Vagina (tissue), 2 donors: ENCODE data around the gene MSH3. TPM values are rescaled to one million over a fixed set of nuclear protein-coding genes. Genes with fewer than 3 reads are reported as not detected.

Experiments used
- DNase-seq, 2 donors: peaks; one replicate each; pipeline ENCODE4 v3.0.0-alpha.2; 2017; ENCODE audit errors: extremely low spot score in 2 of 2
- H3K27ac ChIP-seq: fragments of 200-600 bp; sonication (generic); one replicate; pipeline ENCODE4 v1.5.1; 2019
- H3K27me3 ChIP-seq: fragments of 200-600 bp; sonication (generic); one replicate; pipeline ENCODE4 v1.5.1; 2019
- H3K36me3 ChIP-seq, 2 donors: fragments of 200-600 bp; sonication (generic); one replicate each; pipeline ENCODE4 v1.5.1; 2017 to 2019
- H3K4me1 ChIP-seq: fragments of 200-600 bp; sonication (generic); one replicate; pipeline ENCODE4 v1.5.1; 2019
- H3K4me3 ChIP-seq, 2 donors: fragments of 200-600 bp; sonication (generic); 1 replicate in 1 of 2; 2 replicates in 1 of 2; pipeline ENCODE4 v1.5.1; 2016 to 2019
- H3K9me3 ChIP-seq: fragments of 200-600 bp; sonication (generic); one replicate; pipeline ENCODE4 v1.5.1; 2019
- CTCF ChIP-seq, 3 experiments: fragments of 450-650 bp in 2 of 3; fragments of 200-600 bp in 1 of 3; sonication (generic) in 1 of 3; IDR thresholded peaks; one replicate each; pipeline ENCODE4 v1.5.1; 2017 to 2019; ENCODE audit warnings: antibody characterized with exemption in 3 of 3, mild to moderate bottlenecking in 2 of 3, moderate library complexity in 2 of 3
- POLR2A ChIP-seq, 2 donors: fragments of 450-650 bp; IDR thresholded peaks; one replicate each; pipeline ENCODE4 v1.6.1; 2017; ENCODE audit warnings: antibody characterized with exemption in 2 of 2, mild to moderate bottlenecking in 2 of 2, moderate library complexity in 2 of 2
- POLR2AphosphoS5 ChIP-seq, 2 donors: sonication (generic); formaldehyde crosslinking; IDR thresholded peaks; one replicate each; pipeline ENCODE4 v1.9.0; 2017; ENCODE audit warnings: antibody characterized with exemption in 2 of 2, mild to moderate bottlenecking in 2 of 2, low read depth in 1 of 2; ENCODE audit not compliant: insufficient read depth in 1 of 2
- intact Hi-C: fragments of 100-400 bp; cut with DNase I; formaldehyde crosslinking; loops from one replicate; pipeline ENCODE4 v1.15.1; 2023
- total RNA-seq: library from RNA; depleted of rRNA; stranded (reverse); fragments of >200 nt; gene quantifications from one replicate; pipeline ENCODE4 v1.2.3, GENCODE V29; 2016

The MSH3 gene
- total RNA-seq, 1 donor from 2014 or later: 30.0 TPM

- Histone ChIP-seq H3K36me3 (peaks cover 0 to 5% of the 10 kb centered on the region in 2 donors), H3K9me3 (no peaks in the 10 kb centered on the region), H3K4me3 (no peak overlapping the region), H3K27ac (no peak overlapping the region), H3K27me3 (no peaks in the 10 kb centered on the region), H3K4me1 (no peaks in the 10 kb centered on the region)
- no peak for DNase-seq
- intact Hi-C loops: no loop called here
- TF ChIP-seq POLR2AphosphoS5 (IDR thresholded peaks at IDR 0.05; ENCODE audit: insufficient read depth in 1 of 2, low read depth in 1 of 2) (no peak), POLR2A (IDR thresholded peaks at IDR 0.05) (no peak), CTCF (IDR thresholded peaks at IDR 0.05) (no peak)
Observed at GRCh38 chr5:80864706-80865435, 210.4 kb downstream of the MSH3 start.

- H3K9me3 ChIP-seq: no peaks in the 10 kb centered on the region
- intact Hi-C loops: no loop called here
- no peak overlapping the region for H3K27ac ChIP-seq
- H3K4me1 ChIP-seq: no peaks in the 10 kb centered on the region
- TF ChIP-seq POLR2AphosphoS5 (IDR thresholded peaks at IDR 0.05; ENCODE audit: insufficient read depth in 1 of 2, low read depth in 1 of 2) (no peak), CTCF (IDR thresholded peaks at IDR 0.05) (no peak), POLR2A (IDR thresholded peaks at IDR 0.05) (no peak)
- no peak overlapping the region for H3K4me3 ChIP-seq
- no peaks in the 10 kb centered on the region for H3K27me3 ChIP-seq
- DNase-seq: no peak
- H3K36me3 ChIP-seq: peaks cover 0 to 5% of the 10 kb centered on the region in 2 donors
Observed at GRCh38 chr5:80865551-80865950, 211.1 kb downstream of the MSH3 start.

DNA sequence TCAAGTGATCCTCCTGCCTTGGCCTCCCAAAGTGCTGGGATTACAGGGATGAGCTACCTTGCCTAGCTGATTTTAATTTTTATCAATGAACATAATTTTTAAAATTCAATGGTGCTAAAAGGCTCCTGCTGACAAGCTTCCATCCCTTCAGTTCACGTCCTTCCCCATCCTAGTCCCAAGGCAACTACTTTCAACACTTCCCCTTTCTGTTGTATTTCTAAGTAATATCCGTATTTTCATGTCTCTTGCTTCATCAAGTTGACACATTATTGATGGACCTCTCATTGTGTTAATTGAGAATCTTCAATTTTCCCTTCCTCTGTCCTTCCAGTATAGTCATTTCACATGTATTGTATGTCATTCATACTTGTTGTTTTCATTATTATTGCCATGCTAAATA is 211.9 kb downstream of the MSH3 start:
- no peak overlapping the region for H3K27ac ChIP-seq
- no peaks in the 10 kb centered on the region for H3K4me1 ChIP-seq
- intact Hi-C loops: no loop called here
- TF ChIP-seq POLR2A (IDR thresholded peaks at IDR 0.05) (no peak), POLR2AphosphoS5 (IDR thresholded peaks at IDR 0.05; ENCODE audit: insufficient read depth in 1 of 2, low read depth in 1 of 2) (no peak), CTCF (IDR thresholded peaks at IDR 0.05) (no peak)
- no peaks in the 10 kb centered on the region for H3K27me3 ChIP-seq
- DNase-seq: no peak
- H3K36me3 ChIP-seq: peaks cover 0 to 5% of the 10 kb centered on the region in 2 donors
- H3K9me3 ChIP-seq: no peaks in the 10 kb centered on the region
- H3K4me3 ChIP-seq: no peak overlapping the region

DNA sequence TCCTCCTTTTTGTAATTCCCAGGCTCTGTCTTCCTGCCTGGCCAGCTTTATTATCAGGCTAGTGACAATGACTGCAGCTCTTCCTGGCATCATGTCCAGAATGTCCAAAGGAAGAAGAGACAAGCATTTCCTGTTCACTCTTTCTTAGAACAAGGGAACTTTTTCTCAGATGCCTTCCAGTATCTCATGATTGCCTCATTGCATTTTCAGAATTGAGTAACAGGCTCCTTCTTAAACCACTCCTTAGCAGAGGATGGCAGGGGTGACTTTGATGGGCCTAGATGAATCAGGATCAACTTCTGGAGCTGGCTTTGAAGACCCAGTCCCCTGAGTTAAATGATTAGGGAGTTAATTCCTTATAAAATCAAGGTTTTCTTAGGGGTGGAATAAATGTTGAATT is 212.8 kb downstream of the MSH3 start:
- intact Hi-C loops: no loop called here
- no peaks in the 10 kb centered on the region for H3K4me1 ChIP-seq
- no peaks in the 10 kb centered on the region for H3K27me3 ChIP-seq
- no peak for DNase-seq
- TF ChIP-seq POLR2AphosphoS5 (IDR thresholded peaks at IDR 0.05; ENCODE audit: insufficient read depth in 1 of 2, low read depth in 1 of 2) (no peak), POLR2A (IDR thresholded peaks at IDR 0.05) (no peak), CTCF (IDR thresholded peaks at IDR 0.05) (no peak)
- no peaks in the 10 kb centered on the region for H3K9me3 ChIP-seq
- peaks cover 0 to 8% of the 10 kb centered on the region in 2 donors for H3K36me3 ChIP-seq
- no peak overlapping the region for H3K4me3 ChIP-seq
- no peak overlapping the region for H3K27ac ChIP-seq

DNA sequence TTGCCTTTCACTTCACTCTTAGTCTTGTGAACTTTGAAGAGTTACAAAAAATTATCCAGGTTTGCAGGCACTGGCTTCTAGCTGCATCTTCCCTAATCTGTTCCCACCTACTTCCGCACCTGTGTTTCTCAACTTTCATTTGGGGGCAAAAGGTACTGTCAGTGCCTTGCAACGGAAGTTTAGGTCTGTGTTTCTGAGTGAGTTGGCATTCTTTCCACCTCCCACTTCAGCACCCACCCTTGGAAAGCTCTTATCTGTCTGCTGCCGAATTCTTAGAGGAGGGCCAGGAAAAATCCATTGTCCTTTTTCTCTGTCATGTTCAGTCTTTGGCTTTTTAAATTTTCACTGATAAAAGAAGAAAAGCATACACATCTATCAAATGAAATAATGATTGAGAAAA is 216.0 kb downstream of the MSH3 start:
- no peaks in the 10 kb centered on the region for H3K9me3 ChIP-seq
- H3K27ac ChIP-seq: no peak overlapping the region
- peaks cover 0 to 10% of the 10 kb centered on the region in 2 donors for H3K36me3 ChIP-seq
- no peak for TF ChIP-seq POLR2AphosphoS5 (IDR thresholded peaks at IDR 0.05; ENCODE audit: insufficient read depth in 1 of 2, low read depth in 1 of 2)
- no peak for TF ChIP-seq POLR2A (IDR thresholded peaks at IDR 0.05)
- no peak for TF ChIP-seq CTCF (IDR thresholded peaks at IDR 0.05)
- DNase-seq: no peak
- intact Hi-C loops: no loop called here
- no peaks in the 10 kb centered on the region for H3K27me3 ChIP-seq
- no peak overlapping the region for H3K4me3 ChIP-seq
- H3K4me1 ChIP-seq: no peaks in the 10 kb centered on the region
